ENCODE results near the gene HOXC6.

The HOXC6 gene

GRCh38 chr12:54033106-54033979 lies 5.1 kb downstream of the HOXC6 start (continued):
- no peak for TF ChIP-seq ZNF221 (tag by site-specific recombination; IDR thresholded peaks at IDR 0.05; ENCODE audit: borderline replicate concordance)
- no peak for TF ChIP-seq ZNF670 (tag by site-specific recombination; IDR thresholded peaks at IDR 0.05; ENCODE audit: low read depth)
- TF ChIP-seq ZNF580 (tag by site-specific recombination; IDR thresholded peaks at IDR 0.05) = peak; percentile 98
- peak; percentile 96 for TF ChIP-seq SP7 (tag by site-specific recombination; IDR thresholded peaks at IDR 0.05)
- no peak; the same call in 1 of the 2 replicates for TF ChIP-seq ZNF623 (tag by site-specific recombination; IDR thresholded peaks at IDR 0.05)
- peak; percentile 99 for TF ChIP-seq HOXD13 (CRISPR knock-in tag; IDR thresholded peaks at IDR 0.05; ENCODE audit: borderline replicate concordance)
- peak; percentile 40; the same call in 1 of the 2 replicates for TF ChIP-seq ZBTB11 (tag by site-specific recombination; conservative IDR thresholded peaks at IDR 0.05; ENCODE audit: low read depth)
- TF ChIP-seq ZNF324 (tag by site-specific recombination; IDR thresholded peaks at IDR 0.05) = peak; percentile 90
- TF ChIP-seq ZNF624 (tag by site-specific recombination; IDR thresholded peaks at IDR 0.05) = 0 out of 2 replicates have a peak, but pooled peaks have one; percentile 62
- TF ChIP-seq KLF16 (tag by site-specific recombination; IDR thresholded peaks at IDR 0.05) = peak; percentile 91
- TF ChIP-seq ZBTB7A (tag by site-specific recombination; IDR thresholded peaks at IDR 0.05; ENCODE audit: low read depth) = peak; percentile 91
- TF ChIP-seq ZNF138 (tag by site-specific recombination; IDR thresholded peaks at IDR 0.05; ENCODE audit: borderline replicate concordance) = no peak
- TF ChIP-seq ZNF19 (tag by site-specific recombination; IDR thresholded peaks at IDR 0.05; ENCODE audit: low read depth) = peak; percentile 94
- TF ChIP-seq ZNF266 (tag by site-specific recombination; IDR thresholded peaks at IDR 0.05; ENCODE audit: low read depth) = no peak; the same call in 1 of the 2 replicates
- TF ChIP-seq ZNF280C (tag by site-specific recombination; IDR thresholded peaks at IDR 0.05) = no peak
- TF ChIP-seq ZEB2 (tag by site-specific recombination; IDR thresholded peaks at IDR 0.05) = peak; percentile 99
- TF ChIP-seq ZNF639 (tag by site-specific recombination; IDR thresholded peaks at IDR 0.05) = peak; percentile 94
- peak; percentile 99 for TF ChIP-seq ZNF366 (tag by site-specific recombination; conservative IDR thresholded peaks at IDR 0.05)
- no peak for TF ChIP-seq PBX3 (CRISPR knock-in tag; IDR thresholded peaks at IDR 0.05)
- TF ChIP-seq ZBTB26 (tag by site-specific recombination; optimal IDR thresholded peaks at IDR 0.05) = peak; percentile 46
- peak; percentile 83 for TF ChIP-seq YY1 (tag by site-specific recombination; IDR thresholded peaks at IDR 0.05)
- TF ChIP-seq ZNF114 (tag by site-specific recombination; IDR thresholded peaks at IDR 0.05) = no peak
- TF ChIP-seq ZNF664 (tag by site-specific recombination; IDR thresholded peaks at IDR 0.05) = peak; percentile 87
- TF ChIP-seq ZFP37 (tag by site-specific recombination; IDR thresholded peaks at IDR 0.05) = peak; percentile 77; the same call in 1 of the 2 replicates
- no peak for TF ChIP-seq ZNF571 (tag by site-specific recombination; IDR thresholded peaks at IDR 0.05)
